ENCODE measurements around the gene TBC1D10A.
A peak's percentile ranks its signal among the peaks of the same experiment; 100 is the strongest.

The TBC1D10A gene

GRCh38 chr22:30293026-30293425, 33.7 kb downstream of the TBC1D10A start (continued):
- TF ChIP-seq TSHZ1 (tag by site-specific recombination; IDR thresholded peaks at IDR 0.05; ENCODE audit: borderline replicate concordance) (no peak), ZNF549 (tag by site-specific recombination; IDR thresholded peaks at IDR 0.05) (no peak), PRDM4 (tag by site-specific recombination; IDR thresholded peaks at IDR 0.05) (no peak), KLF9 (tag by site-specific recombination; IDR thresholded peaks at IDR 0.05; ENCODE audit: low read depth) (no peak), GLI2 (tag by site-specific recombination; IDR thresholded peaks at IDR 0.05; ENCODE audit: borderline replicate concordance, low read depth) (no peak), ZNF548 (tag by site-specific recombination; IDR thresholded peaks at IDR 0.05) (no peak), ZNF174 (tag by site-specific recombination; IDR thresholded peaks at IDR 0.05) (no peak), ZNF626 (tag by site-specific recombination; IDR thresholded peaks at IDR 0.05) (no peak)

GRCh38 chr22:30292069-30292970, 34.4 kb downstream of the TBC1D10A start:
- Histone ChIP-seq H3K36me3 (ENCODE audit: control insufficient read depth in 2 of 2, insufficient read depth in 1 of 2, low read length in 2 of 2) (peaks cover 3 to 52% of the 10 kb centered on the region in 2 experiments; a peak in 2 of 3 replicates), H3K4me1 (ENCODE audit: control insufficient read depth, insufficient read depth, low read length) (no peaks in the 10 kb centered on the region; the same call in 1 of the 2 replicates), H3K4me3 (ENCODE audit: low read depth, low read length) (no peak overlapping the region), H3K27ac (ENCODE audit: extremely low read depth, low read depth, low read length) (no peak overlapping the region), H3K9me3 (ENCODE audit: control insufficient read depth, insufficient read depth, low read depth, low read length) (no peaks in the 10 kb centered on the region)
- ChIA-PET POLR2A (interaction anchor here (1.0 to 4.2 kb wide), 3 partner anchors 34 to 64 kb away, joined by 3 to 34 read pairs (median 25); partner anchors contain the start of genes CCDC157, SF3A1 and TBC1D10A), CTCF (interaction anchor here (0.6 to 3.2 kb wide), 4 partner anchors 9 to 112 kb away, joined by 3 to 13 read pairs (median 4); no protein-coding TSS in a partner anchor)
- no peak for TF ChIP-seq ZNF24 (tag by site-specific recombination; IDR thresholded peaks at IDR 0.05)
- no peak for TF ChIP-seq PATZ1 (tag by site-specific recombination; IDR thresholded peaks at IDR 0.05)
- TF ChIP-seq ZSCAN18 (tag by site-specific recombination; IDR thresholded peaks at IDR 0.05): no peak
- TF ChIP-seq KLF1 (tag by site-specific recombination; IDR thresholded peaks at IDR 0.05): no peak
- TF ChIP-seq ZNF600 (tag by site-specific recombination; IDR thresholded peaks at IDR 0.05): 0 out of 2 replicates have a peak, but pooled peaks have one; percentile 16
